ENCODE data around the gene TRMT2B. TPM values are rescaled to one million over a fixed set of nuclear protein-coding genes. Genes with fewer than 3 reads are reported as not detected.
"Not testable (repeated sequence)": the region's sequence is repeated elsewhere in the genome, so short reads cannot be mapped to it uniquely, and the experiment has no call there.

The TRMT2B gene
- 10 to 100 TPM; 12.9 to 14.7 TPM for total RNA-seq
- long read RNA-seq, donor 1, partial matches to known transcripts, result 0 of 1 reads
- long read RNA-seq, donor 1, other reads (novel, unspliced or antisense), result 1 of 1 reads
- long read RNA-seq, donor 2, partial matches to known transcripts, result 0 of 11 reads
- long read RNA-seq, donor 2, other reads (novel, unspliced or antisense), result 11 of 11 reads

DNA sequence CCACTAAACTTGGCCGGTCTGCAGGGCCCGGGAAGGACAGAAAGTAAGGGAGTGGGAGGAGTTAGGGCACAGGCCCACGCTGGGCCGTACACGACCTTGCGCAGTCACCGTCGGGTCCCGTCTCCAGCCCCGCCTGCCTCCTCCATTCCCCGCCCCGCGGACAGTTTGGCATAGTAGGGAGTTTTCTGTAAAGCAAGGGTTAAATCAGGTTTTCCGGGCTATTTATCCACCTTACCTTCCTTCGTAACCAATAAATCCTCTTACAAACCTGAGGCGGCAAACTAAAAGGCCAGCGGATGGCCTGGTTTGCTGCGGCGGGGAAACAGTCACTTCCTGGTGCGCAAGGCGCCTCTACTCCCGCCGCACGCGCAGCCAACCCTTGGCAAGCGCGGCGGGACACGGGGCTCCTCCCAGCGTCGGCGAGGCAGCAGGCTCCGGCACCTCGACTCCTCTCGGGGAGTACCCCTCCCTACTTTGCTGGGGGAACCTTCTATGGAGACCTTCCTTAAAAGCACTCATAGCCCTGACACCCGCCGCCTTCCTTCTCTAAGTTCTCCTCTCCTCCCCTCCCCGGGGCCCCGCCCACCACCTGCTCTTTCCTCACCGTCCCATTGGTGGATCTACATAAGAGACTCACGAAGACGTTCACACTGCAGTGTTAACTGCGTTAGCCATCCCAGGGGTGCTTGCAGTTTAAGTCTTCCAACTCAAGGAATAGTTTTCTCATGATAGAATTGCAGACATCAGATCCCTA, at the start of gene TRMT2B:
Gene TRMT2B, minus strand, starts transcription at position 563 of the 754 bp plus-strand sequence. CDS start 9,822 bp downstream, outside the sequence.
- peak; percentile 92 for DNase-seq (ENCODE audit: low spot score)
- intact Hi-C loops (cut with DNase I), result no loop called here

GRCh38 chrX:101097546-101098453, 45.9 kb upstream of the TRMT2B start, which contains the start of gene CENPI:
Gene CENPI, plus strand, starts transcription at chrX:101098204. Its CDS starts 2,867 bp downstream, at chrX:101101071.
- peak; percentile 97 for DNase-seq (ENCODE audit: low spot score)
- intact Hi-C loops (cut with DNase I), result no loop called here

GRCh38 chrX:101091817-101092216, 39.9 kb upstream of the TRMT2B start:
- intact Hi-C loops (cut with DNase I), result no loop called here
- no peak for DNase-seq (ENCODE audit: low spot score)

GRCh38 chrX:101081231-101081630, 29.3 kb upstream of the TRMT2B start:
- intact Hi-C loops (cut with DNase I), result no loop called here
- DNase-seq (ENCODE audit: low spot score), result no peak

DNA sequence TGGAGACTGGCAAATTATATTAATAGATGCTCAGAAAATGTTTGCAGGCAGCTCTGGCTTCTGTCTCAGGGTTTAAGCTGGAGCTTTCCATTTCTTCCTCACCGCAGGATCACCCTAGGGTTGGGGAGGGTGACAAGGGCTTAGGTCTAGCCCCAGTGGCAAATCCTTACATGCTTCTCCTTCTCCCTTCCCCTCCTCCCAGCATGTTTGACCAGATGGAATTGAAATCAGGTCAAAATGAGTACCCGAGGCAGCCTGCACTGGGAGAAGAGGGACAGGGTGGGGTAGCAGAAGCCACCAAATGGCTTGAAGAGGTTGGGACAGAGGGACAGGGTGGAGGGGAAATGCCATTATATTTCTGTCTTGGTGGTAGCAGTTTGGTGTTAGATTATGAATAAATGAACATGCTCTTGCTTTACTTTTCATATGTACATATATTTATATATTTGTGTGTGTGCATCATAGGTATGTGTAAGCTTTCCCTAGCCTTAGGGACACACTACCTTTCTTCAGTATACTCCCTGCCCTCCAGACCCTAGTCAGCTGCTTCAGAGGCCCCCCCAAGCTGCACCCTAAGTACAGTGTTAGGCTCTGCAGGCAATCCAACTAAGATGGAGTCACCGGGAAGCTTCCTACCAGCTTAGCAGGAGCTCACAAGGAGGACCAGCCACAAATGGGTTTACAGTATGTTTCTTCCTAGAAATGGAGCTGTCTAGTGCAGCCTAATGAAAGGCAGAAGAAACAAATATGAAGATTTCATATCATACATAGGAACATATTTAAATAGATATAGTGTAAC, 28.6 kb upstream of the TRMT2B start:
- no peak for DNase-seq (ENCODE audit: low spot score)
- intact Hi-C loops (cut with DNase I), result no loop called here

DNA sequence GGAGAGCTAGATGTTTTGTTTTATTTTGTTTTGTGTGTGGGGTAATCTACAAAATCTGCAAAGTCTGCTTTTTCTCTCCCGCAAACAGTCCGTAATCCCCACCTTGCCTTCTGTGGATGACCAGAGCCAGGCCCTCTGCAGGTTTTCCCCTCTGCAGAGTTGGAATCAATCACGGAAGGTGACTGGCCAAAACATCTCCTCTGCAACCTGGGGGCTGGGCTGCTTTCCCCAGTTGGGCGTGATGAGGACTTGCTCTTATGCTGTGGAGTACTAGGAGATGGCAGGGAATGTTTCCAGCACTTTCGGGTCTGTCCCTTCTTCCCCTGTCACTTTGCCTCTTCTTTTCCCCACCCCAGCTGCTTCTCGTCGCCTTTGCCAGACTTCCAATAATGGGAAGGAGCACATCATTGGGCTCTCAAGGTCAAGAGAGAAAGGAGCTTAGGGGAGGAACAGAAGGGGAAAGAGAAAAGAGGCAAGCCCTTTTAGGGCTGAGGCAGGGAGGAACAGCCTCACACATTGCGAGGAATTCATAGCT, 27.9 kb upstream of the TRMT2B start:
- intact Hi-C loops (cut with DNase I), result no loop called here
- DNase-seq (ENCODE audit: low spot score), result no peak

DNA sequence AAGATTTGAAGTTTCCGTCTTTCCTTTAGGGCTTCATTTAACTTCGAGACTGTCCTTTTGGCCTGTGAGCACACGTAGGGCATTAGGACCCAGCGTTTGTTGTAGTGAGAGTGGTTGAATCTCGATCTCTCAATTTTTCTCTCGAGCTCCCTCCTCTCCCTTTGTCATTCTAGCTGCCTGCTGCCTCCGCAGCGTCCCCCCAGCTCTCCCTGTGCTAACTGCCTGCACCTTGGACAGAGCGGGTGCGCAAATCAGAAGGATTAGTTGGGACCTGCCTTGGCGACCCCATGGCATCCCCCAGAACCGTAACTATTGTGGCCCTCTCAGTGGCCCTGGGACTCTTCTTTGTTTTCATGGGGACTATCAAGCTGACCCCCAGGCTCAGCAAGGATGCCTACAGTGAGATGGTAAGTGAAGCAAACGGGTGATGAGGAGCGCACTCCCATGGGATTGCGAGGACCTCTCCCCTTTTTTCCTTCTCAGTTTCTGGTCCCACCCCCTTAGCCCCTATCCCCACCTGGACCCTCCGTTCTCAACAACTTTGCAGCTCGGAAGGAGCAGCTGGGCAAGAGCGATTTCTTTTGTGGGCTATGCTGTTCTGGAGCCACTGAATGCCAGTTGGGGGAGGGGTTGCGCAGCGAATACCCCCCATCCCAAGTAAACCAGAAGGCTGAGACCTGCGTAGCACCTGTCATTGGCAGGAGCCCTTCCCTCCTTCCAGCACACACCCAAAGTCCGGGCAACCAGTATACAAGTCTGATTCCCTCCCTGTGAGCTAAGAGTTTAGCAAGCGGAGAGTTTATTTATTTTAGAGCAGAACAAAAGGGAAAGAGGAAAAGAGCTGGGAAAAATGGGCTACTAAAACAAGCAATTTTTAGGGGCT, 27.0 kb upstream of the TRMT2B start, which contains the start of gene TMEM35A:
Gene TMEM35A, plus strand, starts transcription at position 164 of the 883 bp plus-strand sequence. Its CDS starts 124 bp downstream, at position 288.
- no peak for DNase-seq (ENCODE audit: low spot score)
- intact Hi-C loops (cut with DNase I), result no loop called here

DNA sequence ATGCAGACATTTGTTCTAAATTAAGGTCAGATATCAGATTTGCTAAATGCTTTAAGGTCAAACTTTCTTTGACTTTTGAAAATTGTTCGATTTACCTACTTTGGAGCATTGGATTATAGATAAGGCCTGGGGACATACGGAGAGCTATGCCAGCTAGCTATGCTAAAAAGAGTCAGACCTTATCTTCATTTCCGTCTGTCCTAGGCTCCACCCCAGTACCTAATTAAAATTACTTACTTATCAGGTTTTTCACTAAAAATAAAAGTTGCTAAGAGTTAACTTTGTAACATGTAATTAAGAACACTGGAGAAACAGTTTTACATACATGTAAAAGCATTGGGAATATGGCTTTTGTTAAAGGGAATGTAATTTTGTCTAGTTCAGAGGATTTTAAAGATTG, 19.7 kb upstream of the TRMT2B start:
- no peak for DNase-seq (ENCODE audit: low spot score)
- intact Hi-C loops (cut with DNase I), result no loop called here

DNA sequence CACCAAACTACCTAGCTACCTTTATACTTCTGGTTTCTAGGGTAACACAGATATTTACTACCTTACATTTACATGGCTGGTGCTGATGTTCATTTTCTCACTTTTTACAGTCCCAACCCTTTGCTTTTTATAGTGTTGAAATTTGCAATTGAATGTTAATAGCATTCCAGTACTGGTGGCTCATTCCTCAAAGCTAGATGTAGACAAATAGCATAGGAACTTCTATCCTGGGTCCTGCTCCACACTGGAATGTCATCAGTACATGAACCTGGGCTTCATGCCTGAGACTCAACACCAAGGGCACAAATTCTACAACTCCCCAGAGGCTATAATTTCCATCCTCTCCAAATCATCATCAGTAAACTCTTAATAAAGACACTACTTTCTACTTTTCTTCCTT, 10.3 kb upstream of the TRMT2B start:
- intact Hi-C loops (cut with DNase I), result no loop called here
- DNase-seq (ENCODE audit: low spot score), result no peak

DNA sequence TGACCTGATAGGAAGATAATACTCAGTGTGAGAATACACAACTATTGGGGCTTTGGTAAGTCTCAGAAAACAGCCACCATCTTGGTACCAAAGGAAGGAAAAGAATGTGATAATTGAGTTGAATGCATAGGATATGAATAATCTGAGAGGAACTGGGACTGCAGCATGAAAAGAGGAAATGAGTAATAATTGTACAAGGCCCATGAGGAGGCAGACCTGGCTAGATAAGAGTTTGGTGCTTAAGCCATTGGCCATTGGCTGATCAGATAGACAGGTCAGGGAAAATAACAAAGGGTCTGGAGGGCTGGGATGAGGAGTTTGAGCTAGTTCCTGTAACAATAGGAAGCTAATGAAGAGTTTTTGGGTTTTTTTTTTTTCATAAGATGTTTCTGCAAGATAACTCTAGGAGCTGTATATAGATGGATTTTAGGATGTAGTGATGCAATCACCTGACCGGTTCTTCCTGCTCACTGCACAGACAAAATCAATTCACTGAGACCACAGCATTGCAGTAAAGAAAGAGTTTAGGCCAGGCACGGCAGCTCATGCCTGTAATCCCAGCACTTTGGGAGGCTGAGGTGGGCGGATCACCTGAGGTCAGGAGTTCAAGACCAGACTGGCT, 5.3 kb upstream of the TRMT2B start:
- intact Hi-C loops (cut with DNase I), result no loop called here
- DNase-seq (ENCODE audit: low spot score), result no peak

GRCh38 chrX:101056551-101056950, 4.6 kb upstream of the TRMT2B start:
- DNase-seq (ENCODE audit: low spot score); intact Hi-C loops (cut with DNase I): not testable (repeated sequence)

DNA sequence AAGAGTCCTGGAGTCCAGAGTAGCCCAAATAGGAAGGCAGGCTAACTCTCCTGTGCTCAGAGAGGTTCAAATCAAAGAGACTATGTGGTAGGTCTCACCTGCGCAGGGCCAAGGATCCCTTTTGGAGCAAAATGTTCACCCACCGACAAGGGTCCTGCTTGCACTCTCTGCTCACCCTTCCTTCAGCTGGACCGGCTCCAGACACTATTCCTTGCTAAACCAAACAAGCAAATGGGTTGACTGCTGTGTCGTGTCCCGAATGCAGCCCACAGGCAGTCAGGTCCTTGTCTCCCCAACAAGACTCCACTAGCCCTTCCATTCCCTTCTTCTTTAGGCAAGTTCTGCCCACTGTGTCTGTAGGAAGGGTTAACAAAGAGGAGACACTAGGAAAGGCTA, 760 bp downstream of the TRMT2B start:
- DNase-seq (ENCODE audit: low spot score), result no peak
- intact Hi-C loops (cut with DNase I), result no loop called here

DNA sequence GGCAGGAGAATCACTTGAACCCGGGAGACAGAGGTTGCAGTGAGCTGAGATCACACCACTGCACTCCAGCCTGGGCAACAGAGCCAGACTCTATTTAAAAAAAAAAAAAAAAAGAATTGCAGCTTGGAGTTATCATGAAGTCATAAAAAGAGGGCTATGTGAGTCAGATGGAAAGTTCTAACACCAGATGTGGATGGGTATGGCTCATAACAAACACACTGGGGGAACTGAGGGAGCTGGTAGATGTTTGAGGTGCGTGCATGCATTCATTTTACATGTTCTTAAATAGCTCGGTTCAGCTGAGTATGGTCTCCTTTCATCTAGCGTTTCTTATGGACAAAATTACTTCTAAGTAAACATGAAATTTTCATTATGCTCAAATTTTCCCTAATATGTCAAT, 11.7 kb downstream of the TRMT2B start:
- DNase-seq (ENCODE audit: low spot score), result no peak
- intact Hi-C loops (cut with DNase I), result no loop called here

GRCh38 chrX:101037231-101037630, 14.7 kb downstream of the TRMT2B start:
- intact Hi-C loops (cut with DNase I), result no loop called here
- no peak for DNase-seq (ENCODE audit: low spot score)

- no peak for DNase-seq (ENCODE audit: low spot score)
- intact Hi-C loops (cut with DNase I), result no loop called here
These were observed 22.2 kb downstream of the TRMT2B start for GRCh38 chrX:101029665-101030064.

DNA sequence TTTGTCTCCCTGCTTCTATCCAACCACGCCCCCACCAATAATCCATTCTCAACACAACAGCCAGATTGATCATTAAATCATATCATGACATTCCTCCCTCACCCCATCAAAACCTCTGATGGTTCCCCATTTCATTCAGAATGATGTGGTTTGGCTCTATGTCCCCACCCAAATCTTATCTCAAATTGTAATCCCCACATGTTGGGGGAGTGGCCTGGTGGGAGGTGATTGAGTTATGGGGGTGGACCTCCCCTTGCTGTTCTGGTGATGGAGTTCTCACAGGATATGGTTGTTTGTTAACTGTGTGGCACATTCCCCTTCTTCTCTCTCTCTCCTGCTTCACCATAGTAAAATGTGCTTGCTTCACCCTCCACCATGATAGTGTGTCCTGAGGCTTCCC, 23.3 kb downstream of the TRMT2B start:
- intact Hi-C loops (cut with DNase I), result no loop called here
- no peak for DNase-seq (ENCODE audit: low spot score)

- no peak for DNase-seq (ENCODE audit: low spot score)
- intact Hi-C loops (cut with DNase I), result no loop called here
These were observed 26.8 kb downstream of the TRMT2B start for GRCh38 chrX:101025126-101025525.
